ENCODE data around the gene SLC5A9.
A peak's percentile ranks its signal among the peaks of the same experiment; 100 is the strongest.
"Not testable (repeated sequence)": the region's sequence is repeated elsewhere in the genome, so short reads cannot be mapped to it uniquely, and the experiment has no call there.

DNA sequence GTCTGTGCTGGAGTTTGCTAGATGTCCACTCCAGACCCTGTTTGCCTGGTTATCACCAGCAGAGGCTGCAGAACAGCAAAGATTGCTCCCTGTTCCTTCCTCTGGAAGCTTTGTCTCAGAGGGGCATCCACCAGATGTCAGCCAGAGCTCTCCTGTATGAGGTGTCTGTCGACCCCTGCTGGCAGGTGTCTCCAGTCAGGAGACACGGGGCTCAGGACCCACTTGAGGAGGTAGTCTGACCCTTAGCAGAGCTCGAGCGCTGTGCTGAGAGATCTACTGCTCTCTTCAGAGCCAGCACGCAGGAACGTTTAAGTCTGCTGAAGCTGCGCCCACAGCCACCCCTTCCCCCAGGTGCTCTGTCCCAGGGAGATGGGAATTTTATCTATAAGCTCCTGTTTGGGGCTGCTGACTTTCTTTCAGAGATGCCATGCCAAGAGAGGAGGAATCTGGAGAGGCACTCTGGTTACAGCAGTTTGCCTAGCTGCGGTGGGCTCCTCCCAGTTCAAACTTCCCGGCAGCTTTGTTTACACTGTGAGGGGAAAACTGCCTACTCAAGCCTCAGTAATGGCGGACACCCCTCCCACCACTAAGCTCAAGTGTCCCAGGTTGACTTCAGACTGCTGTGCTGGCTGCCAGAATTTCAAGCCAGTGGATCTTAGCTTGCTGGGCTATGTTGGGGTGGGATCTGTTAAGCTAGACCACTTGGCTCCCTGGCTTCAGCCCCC, 62.3 kb downstream of the SLC5A9 start:
- not testable (repeated sequence) for TF ChIP-seq ZNF274 (IDR thresholded peaks at IDR 0.05; ENCODE audit: low read depth, low read length); POLR2A (IDR thresholded peaks at IDR 0.05; ENCODE audit: borderline replicate concordance, extremely low read depth, insufficient read depth, insufficient read length); SIN3A (IDR thresholded peaks at IDR 0.05; ENCODE audit: low read depth); EGR1 (IDR thresholded peaks at IDR 0.05; ENCODE audit: low read depth); EZH2phosphoT487 (IDR thresholded peaks at IDR 0.05; ENCODE audit: borderline replicate concordance); CEBPB (IDR thresholded peaks at IDR 0.05; ENCODE audit: low read depth); POLR2AphosphoS5 (IDR thresholded peaks at IDR 0.05; ENCODE audit: low read depth, low read length)
- TF ChIP-seq RAD21 (IDR thresholded peaks at IDR 0.05; ENCODE audit: low read depth), result 0 out of 2 replicates have a peak, but pooled peaks have one; percentile 12
- TF ChIP-seq, protein P1, sequence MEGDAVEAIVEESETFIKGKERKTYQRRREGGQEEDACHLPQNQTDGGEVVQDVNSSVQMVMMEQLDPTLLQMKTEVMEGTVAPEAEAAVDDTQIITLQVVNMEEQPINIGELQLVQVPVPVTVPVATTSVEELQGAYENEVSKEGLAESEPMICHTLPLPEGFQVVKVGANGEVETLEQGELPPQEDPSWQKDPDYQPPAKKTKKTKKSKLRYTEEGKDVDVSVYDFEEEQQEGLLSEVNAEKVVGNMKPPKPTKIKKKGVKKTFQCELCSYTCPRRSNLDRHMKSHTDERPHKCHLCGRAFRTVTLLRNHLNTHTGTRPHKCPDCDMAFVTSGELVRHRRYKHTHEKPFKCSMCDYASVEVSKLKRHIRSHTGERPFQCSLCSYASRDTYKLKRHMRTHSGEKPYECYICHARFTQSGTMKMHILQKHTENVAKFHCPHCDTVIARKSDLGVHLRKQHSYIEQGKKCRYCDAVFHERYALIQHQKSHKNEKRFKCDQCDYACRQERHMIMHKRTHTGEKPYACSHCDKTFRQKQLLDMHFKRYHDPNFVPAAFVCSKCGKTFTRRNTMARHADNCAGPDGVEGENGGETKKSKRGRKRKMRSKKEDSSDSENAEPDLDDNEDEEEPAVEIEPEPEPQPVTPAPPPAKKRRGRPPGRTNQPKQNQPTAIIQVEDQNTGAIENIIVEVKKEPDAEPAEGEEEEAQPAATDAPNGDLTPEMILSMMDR (IDR thresholded peaks at IDR 0.05 in 2 of 3, conservative IDR thresholded peaks at IDR 0.05 in 1 of 3; ENCODE audit: borderline replicate concordance in 1 of 3, insufficient read depth in 1 of 3, low read depth in 2 of 3, low read length in 2 of 3), result peak; percentile 24 to 27 (median 26); a peak in 3 of 6 replicates
- TF ChIP-seq, protein P2, sequence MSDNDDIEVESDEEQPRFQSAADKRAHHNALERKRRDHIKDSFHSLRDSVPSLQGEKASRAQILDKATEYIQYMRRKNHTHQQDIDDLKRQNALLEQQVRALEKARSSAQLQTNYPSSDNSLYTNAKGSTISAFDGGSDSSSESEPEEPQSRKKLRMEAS (IDR thresholded peaks at IDR 0.05), result not testable (repeated sequence)

Data from HCT116 (cell line).